NCI-H82 treated with DMSO at 0.1 percent for 48 hours (cell line): Measurements from ENCODE around the gene PCDHB11.
A peak's percentile ranks its signal among the peaks of the same experiment; 100 is the strongest.
"Not testable (repeated sequence)": the region's sequence is repeated elsewhere in the genome, so short reads cannot be mapped to it uniquely, and the experiment has no call there.

Source experiments
- DNase-seq: peaks from one replicate; lab custom pipeline; 2025; ENCODE audit not compliant: unreplicated experiment; lab: John Stamatoyannopoulos, UW

PCDHB11 gene

DNA sequence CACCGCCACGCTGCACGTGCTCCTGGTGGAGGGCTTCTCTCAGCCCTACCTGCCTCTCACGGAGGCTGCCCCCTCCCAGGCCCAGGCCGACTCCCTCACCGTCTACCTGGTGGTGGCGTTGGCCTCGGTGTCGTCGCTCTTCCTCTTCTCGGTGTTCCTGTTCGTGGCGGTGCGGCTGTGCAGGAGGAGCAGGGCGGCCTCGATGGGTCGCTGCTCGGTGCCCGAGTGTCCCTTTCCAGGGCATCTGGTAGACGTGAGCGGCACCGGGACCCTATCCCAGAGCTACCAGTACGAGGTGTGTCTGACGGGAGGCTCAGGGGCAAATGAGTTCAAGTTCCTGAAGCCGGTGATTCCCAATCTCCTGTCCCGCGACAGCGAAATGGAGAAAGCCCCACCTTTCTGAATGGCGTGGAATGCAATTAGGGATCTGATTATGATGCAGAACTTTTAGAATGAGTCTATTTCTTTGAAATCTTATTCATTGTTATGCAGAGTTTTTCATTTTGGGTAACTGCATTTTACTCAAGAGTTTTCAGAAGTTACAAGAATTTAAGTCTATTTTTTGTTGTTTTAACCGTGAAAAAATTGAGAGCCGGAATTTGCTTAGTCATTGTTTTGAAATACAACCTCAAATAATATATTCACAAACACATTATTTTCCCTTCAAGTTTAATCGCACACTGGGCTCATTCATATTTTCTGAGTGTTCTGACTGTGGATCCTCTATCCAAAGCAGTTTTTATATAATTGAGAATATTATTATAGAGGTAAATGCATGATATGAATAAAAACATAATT lies 37.3 kb downstream of the PCDHB11 start:
- no peak for DNase-seq

DNA sequence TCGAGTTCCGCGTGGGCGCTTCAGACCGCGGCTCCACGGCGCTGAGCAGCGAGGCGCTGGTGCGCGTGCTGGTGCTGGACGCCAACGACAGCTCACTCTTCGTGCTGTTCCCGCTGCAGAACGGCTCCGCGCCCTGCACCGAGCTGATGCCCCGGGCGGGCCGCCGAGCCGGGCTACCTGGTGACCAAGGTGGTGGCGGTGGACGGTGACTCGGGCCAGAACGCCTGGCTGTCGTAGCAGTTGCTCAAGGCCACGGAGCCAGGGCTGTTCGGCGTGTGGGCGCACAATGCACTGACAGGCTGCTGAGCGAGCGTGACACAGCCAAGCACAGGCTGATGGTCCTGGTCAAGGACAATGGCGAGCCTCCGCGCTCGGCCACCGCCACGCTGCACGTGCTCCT lies 42.1 kb downstream of the PCDHB11 start:
- no peak for DNase-seq

DNA sequence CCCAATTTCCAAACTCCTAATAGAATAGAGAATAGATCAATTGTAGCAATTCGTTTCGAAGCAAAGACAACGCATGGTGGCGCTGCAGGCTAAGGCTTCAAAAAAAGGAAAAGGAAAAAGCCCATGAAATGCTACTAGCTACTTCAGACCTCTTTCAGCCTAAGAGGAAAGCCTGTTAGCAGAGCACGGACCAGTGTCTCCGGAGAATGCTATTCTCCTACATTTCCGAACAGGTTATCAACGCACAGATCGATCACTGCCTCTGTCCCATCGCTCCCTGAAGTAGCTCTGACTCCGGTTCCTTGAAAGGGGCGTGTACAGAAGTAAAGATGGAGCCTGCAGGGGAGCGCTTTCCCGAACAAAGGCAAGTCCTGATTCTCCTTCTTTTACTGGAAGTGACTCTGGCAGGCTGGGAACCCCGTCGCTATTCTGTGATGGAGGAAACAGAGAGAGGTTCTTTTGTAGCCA lies 45.9 kb downstream of the PCDHB11 start, which contains the start of gene PCDHB15:
TSS of gene PCDHB15 (plus strand) at position 146 of the 468 bp plus-strand sequence. CDS start at position 330, 184 bp downstream.
- peak; percentile 1 for DNase-seq

DNA sequence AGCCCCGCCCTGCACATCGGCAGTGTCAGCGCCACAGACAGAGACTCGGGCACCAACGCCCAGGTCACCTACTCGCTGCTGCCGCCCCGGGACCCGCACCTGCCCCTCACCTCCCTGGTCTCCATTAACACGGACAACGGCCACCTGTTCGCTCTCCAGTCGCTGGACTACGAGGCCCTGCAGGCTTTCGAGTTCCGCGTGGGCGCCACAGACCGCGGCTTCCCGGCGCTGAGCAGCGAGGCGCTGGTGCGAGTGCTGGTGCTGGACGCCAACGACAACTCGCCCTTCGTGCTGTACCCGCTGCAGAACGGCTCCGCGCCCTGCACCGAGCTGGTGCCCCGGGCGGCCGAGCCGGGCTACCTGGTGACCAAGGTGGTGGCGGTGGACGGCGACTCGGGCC lies 47.5 kb downstream of the PCDHB11 start:
- not testable (repeated sequence) for DNase-seq

DNA sequence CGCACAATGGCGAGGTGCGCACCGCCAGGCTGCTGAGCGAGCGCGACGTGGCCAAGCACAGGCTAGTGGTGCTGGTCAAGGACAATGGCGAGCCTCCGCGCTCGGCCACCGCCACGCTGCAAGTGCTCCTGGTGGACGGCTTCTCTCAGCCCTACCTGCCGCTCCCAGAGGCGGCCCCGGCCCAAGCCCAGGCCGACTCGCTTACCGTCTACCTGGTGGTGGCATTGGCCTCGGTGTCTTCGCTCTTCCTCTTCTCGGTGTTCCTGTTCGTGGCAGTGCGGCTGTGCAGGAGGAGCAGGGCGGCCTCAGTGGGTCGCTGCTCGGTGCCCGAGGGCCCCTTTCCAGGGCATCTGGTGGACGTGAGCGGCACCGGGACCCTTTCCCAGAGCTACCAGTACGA lies 48.0 kb downstream of the PCDHB11 start:
- not testable (repeated sequence) for DNase-seq

DNA sequence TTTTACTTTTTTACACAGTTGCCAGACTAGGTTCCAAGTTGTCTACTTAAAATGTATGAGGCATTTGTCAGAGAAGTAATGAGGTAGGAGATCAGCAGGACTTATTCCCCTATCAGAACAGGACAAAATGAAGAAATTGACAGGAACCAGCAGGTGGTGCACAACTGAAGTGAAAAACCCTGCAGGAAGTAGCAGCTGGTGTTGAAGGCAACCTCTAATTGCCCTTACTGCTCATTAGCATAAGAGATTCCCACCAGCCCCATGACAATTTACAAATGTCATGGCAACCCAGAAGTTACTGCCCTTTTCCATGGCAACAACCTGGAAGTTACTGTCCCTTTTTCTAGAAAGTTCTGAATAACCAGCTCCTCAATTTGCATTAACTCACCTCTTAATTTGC lies 51.1 kb downstream of the PCDHB11 start:
- no peak for DNase-seq
